Gastrocnemius medialis (tissue), 4 donors: ENCODE measurements around the gene FZD4.

Experiments
- POLR2A ChIP-seq, 2 donors: fragments of 450-650 bp; IDR thresholded peaks; one replicate each; pipeline ENCODE4 v1.6.1; 2017; ENCODE audit warnings: antibody characterized with exemption in 2 of 2, mild to moderate bottlenecking in 2 of 2, moderate library complexity in 2 of 2
- TF ChIP-seq, protein P1 (sequence below), 5 experiments: fragments of 450-650 bp in 3 of 5; fragments of 200-600 bp in 2 of 5; sonication (generic) in 2 of 5; IDR thresholded peaks in 4 of 5; conservative IDR thresholded peaks in 1 of 5; 1 replicate in 4 of 5; 2 replicates in 1 of 5; pipeline ENCODE4 v1.5.1; 2016 to 2019; ENCODE audit warnings: antibody characterized with exemption in 5 of 5, mild to moderate bottlenecking in 3 of 5, moderate library complexity in 3 of 5

DNA sequence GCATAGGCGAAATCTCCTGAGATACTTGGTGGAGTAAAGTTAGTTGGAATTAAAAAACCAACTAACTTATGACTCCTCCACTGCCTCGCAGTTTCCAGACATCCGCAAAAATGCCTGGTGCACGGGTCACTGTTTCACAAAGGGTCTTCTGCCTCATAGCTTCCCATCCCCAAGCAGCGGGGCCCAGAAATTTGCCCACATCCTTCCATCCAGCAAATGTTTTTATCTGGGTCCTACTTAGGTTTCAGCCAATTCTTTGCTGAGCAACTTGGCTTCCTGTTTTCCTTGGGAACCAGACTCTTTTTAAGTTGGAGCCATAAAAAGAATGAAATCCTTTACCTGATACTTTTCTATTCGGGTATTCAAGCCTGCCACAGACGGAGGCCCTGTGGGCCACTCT lies 36.2 kb downstream of the FZD4 start:
- TF ChIP-seq, protein P1, sequence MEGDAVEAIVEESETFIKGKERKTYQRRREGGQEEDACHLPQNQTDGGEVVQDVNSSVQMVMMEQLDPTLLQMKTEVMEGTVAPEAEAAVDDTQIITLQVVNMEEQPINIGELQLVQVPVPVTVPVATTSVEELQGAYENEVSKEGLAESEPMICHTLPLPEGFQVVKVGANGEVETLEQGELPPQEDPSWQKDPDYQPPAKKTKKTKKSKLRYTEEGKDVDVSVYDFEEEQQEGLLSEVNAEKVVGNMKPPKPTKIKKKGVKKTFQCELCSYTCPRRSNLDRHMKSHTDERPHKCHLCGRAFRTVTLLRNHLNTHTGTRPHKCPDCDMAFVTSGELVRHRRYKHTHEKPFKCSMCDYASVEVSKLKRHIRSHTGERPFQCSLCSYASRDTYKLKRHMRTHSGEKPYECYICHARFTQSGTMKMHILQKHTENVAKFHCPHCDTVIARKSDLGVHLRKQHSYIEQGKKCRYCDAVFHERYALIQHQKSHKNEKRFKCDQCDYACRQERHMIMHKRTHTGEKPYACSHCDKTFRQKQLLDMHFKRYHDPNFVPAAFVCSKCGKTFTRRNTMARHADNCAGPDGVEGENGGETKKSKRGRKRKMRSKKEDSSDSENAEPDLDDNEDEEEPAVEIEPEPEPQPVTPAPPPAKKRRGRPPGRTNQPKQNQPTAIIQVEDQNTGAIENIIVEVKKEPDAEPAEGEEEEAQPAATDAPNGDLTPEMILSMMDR (IDR thresholded peaks at IDR 0.05 in 4 of 5, conservative IDR thresholded peaks at IDR 0.05 in 1 of 5) = no peak
- TF ChIP-seq POLR2A (IDR thresholded peaks at IDR 0.05) = no peak
